ENCODE data around the gene NPR1.
"Not testable (repeated sequence)": the region's sequence is repeated elsewhere in the genome, so short reads cannot be mapped to it uniquely, and the experiment has no call there.

NPR1 gene

DNA sequence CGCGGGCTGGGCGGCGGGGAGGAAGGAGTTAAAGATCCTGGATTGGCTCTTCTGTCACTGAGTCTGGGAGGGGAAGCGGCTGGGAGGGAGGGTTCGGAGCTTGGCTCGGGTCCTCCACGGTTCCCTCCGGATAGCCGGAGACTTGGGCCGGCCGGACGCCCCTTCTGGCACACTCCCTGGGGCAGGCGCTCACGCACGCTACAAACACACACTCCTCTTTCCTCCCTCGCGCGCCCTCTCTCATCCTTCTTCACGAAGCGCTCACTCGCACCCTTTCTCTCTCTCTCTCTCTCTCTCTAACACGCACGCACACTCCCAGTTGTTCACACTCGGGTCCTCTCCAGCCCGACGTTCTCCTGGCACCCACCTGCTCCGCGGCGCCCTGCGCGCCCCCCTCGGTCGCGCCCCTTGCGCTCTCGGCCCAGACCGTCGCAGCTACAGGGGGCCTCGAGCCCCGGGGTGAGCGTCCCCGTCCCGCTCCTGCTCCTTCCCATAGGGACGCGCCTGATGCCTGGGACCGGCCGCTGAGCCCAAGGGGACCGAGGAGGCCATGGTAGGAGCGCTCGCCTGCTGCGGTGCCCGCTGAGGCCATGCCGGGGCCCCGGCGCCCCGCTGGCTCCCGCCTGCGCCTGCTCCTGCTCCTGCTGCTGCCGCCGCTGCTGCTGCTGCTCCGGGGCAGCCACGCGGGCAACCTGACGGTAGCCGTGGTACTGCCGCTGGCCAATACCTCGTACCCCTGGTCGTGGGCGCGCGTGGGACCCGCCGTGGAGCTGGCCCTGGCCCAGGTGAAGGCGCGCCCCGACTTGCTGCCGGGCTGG lies at the start of gene NPR1:
NPR1 (plus strand) TSS at position 170 of the 818 bp plus-strand sequence; CDS start at position 591, 421 bp downstream.
- no peak for DNase-seq

DNA sequence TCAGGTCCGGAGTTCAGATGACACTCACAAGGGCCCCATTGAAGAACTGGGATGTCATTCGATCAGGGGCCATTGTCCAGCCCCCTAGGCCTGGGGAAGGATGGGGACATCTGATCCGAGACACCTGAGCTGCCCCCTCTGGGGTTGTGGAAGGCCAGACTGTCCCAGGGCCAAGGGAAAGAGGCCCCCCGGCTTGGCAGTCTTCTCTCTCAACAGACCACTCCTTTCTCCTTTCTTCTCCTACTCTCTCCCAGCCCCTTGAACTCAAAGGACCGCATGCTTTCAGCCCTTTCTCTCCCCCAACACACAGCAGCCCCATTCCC lies 49.2 kb upstream of the NPR1 start:
- no peak for DNase-seq

DNA sequence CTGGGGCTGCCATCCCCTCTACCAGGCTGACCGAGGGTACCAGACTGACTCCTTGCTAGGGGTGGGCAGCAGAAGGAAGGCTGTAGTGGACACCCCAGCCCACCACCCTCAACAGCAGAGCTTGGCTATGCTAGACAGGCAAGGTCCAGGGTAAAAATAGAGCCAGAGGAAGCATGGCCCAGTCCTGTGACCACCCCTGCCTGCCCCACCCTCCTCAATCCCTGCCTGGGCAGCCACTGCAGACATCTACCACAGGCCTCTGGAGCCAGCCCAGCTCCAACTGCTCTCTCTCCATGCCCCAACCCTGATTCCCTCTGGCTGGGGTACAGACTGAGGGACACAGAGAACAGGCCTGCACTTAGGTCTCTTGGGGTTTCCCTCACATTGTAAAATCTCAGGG lies 48.5 kb upstream of the NPR1 start:
- no peak for DNase-seq

DNA sequence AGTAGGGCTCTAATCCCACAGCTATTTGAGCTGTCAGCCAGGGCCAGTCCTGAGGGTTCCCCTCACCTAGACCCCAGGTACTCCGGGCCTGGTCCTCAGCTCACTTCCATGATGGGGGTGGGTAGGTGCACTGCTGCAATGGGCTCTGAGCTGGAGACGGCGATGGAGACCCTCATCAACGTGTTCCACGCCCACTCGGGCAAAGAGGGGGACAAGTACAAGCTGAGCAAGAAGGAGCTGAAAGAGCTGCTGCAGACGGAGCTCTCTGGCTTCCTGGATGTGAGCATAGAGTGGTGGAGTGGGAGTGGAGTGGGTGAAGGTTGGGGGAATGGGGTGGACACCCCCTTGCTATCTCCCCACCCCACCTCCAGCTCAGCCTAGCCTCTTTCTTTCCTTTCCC lies 48.1 kb upstream of the NPR1 start:
- no peak for DNase-seq

DNA sequence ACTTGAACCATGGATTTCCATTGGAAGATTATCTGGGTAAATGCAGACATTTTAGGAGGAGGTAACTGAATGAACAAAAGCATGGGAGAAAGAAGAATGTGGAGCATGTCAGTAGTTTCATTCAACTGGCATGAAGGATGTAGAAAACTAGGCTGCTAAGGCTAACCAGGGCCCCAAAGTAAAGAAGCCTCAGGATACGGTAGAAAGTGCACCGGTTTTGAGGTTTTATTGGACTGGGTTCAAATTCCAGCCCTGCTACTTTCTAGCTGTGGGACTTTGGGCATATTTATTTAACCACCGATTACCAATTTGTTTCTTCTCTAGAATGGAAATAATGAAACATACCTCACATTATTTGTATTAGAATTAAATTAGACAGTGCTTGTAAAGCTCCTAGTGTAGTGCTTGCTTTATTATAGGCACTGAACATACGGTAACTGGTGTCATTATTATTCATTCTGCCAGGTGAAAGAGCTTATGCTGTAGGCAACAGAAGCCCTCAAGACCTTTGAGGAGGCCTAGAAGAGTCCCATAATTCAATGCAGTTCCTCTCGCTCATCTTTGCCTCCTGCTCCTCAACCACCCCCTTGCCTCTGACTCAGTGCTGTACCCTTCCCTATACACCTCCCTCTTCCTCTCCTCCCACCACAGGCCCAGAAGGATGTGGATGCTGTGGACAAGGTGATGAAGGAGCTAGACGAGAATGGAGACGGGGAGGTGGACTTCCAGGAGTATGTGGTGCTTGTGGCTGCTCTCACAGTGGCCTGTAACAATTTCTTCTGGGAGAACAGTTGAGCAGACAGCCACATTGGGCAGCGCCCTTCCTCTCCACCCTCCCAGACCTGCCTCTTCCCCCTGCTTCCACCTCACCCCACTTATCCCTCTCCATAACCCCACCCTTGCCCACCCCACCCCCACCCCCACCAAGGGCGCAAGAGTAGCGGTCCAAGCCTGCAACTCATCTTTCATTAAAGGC lies 47.2 kb upstream of the NPR1 start:
- no peak for DNase-seq

DNA sequence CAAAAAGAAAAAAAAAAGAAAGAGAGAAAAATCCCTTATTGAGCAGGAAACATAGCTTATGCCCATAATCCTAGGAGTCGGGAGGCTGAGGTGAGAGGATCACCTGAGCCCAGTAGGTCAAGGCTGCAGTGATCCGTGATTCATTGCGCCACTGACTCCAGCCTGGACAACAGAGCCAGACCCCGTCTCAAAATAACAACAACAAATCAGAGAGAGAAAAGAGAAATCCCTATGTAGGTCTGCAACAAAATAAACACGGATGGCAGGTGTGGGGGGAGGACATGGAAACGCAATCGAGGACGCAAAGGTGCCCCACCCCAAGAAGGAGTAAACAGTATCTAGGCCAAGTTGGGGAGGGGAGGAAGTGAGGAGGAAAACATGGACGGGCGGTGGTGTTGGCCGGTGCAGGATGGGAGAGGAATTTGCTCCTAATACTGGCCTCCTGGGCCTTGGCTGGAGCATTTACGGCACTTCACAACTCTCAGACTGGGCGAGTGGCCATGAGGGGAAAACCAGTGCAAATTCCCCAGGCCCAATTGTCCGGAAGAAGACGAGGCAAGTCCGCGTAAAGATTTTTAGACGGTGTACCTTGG lies 45.2 kb upstream of the NPR1 start:
- DNase-seq = no peak

DNA sequence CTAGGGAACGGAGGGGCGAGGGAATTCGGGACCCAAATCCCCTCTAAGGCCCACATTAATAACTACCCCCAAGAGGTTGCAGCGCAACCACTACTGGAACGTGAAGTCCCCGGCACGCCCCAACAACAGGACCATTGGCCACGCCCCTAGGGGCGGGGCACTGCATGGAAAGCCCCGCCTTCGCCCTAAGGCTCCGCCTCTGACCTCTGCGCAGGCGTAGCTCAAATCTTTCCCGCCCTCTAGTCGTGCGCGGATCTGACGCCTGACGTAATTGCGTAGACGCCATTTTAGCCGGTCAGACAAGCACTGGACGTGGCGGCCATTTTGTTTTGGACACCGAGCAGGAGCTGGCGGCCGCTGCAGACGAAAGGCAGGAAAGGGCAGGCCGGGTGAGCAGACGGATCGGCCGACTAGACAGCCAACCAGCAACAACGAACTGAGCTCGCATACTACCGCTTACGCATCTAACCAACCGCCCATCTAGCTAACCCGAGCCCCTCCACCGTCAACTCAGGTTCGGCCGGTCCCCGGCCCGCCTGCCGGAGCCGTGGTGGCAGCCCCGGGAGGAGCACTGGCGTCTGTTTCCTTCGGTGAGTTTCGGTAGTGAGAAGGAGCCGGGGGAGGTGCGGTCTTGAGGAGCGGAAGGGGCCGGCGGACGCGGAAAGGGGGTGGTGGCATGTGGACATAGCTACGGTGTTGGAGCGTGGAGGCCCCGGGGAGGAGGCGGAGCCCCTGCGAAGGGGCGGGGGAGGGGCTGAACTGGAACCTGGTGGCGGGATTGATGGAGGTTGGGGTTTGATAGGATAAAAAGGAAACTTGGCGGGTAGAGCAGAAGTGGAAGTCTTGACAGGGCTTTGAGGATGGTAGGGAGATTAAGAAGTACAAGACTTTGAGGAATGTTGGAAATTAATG lies 44.5 kb upstream of the NPR1 start, which contains the start of gene CHTOP:
CHTOP (plus strand) TSS at position 313 of the 912 bp plus-strand sequence. CDS start 2,523 bp downstream, outside the sequence.
- DNase-seq = peak; percentile 89

DNA sequence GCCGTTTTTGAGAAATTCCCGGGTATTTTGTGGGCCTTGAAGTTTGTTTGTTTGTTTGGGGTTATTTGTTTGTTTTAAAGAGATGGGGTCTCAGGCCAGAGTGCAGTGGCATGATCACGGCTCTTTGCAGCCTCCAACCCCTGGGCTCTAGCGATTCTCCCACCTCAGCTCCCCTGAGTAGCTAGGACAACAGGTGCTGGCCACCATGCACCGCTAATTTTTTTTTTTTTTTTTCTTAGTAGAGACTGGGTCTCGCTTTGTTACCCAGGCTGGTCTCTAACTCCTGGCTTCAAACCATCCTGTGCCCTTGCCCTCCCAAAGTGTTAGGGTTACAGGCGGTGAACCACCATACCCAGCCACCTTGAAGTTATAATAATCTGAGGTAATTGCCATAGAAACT lies 42.6 kb upstream of the NPR1 start:
- no peak for DNase-seq

DNA sequence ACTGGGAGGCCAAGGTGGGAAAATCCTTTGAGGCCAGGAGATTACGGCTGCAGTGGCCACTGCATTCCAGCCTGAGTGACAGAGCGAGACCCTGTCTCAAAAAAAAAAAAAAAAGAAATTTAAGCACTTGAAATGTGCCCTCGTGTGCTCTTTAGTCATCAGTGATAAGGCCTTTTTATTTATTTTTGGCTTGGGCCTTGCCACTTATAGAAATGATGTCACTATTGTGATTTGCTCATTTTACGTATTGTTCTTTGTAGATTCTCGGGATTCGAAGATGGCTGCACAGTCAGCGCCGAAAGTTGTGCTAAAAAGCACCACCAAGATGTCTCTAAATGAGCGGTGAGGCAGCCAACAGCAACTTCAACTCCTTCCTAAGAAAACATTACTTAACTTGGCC lies 42.2 kb upstream of the NPR1 start:
- DNase-seq = no peak

DNA sequence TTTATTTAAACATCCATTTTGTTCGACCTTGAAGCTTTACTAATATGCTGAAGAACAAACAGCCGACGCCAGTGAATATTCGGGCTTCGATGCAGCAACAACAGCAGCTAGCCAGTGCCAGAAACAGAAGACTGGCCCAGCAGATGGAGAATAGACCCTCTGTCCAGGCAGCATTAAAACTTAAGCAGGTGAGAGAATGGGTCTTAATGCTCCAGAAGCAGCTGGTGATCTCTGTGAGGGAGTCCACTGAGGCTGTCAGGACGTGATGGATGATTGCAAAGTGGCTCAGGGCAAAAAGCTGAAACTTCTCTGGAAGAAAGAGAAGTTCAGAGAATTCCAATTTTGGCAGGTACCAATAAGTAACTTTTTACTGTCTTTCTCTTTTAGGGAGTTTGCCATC lies 40.2 kb upstream of the NPR1 start:
- DNase-seq = no peak

DNA sequence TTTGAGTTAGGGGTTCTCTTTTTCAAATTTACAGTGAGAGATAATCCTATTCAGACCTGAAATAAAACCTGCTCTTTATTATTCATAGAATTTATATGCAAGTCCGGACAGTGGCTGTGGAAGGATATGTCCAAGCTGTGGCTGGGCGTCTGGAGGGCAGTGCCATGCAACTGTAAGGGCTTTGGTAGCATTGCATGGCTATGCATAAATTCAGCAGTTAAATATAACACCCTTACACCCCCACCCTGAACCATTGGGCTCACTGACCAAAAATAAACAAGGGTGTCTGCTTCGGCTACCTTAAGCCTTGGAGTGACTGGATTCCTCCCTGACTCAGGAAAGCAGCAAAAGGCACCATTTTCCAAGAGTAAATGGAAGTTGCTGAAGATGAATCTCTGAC lies 39.2 kb upstream of the NPR1 start:
- DNase-seq = no peak

DNA sequence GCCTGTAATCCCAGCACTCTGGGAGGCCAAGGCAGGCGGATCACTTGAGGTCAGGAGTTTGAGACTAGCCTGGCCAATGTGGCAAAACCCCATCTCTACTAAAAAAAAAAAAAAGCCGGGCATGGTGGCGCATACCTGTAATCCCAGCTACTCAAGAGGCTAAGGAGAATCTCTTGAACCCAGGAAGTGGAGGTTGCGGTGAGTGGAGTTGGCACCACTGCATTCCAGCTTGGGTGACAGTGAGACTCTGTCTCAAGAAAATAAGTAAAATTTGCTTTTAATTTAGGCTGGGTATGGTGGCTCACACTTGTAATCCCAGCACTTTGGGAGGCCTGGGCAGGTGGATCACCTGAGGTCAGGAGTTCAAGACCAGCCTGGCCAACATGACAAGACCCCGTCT lies 38.3 kb upstream of the NPR1 start:
- not testable (repeated sequence) for DNase-seq

DNA sequence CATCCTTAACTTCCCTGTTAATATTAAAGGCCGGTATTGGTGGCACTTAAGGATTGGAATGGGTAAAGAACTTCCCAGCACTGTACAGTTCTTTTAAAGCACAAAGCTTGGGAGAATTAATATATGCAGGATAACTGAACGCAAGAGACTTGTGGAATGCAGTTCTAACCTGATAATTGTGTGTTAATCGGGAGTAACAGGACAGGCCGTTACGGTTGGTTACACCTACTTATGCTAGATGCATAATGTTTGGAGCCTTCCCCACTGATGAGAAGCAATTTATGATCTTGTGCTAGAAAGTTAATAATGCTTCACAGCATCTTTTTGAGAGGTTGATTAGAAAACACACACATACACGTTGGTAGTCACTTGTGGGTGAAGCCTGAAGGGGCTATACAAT lies 37.6 kb upstream of the NPR1 start:
- DNase-seq = no peak

DNA sequence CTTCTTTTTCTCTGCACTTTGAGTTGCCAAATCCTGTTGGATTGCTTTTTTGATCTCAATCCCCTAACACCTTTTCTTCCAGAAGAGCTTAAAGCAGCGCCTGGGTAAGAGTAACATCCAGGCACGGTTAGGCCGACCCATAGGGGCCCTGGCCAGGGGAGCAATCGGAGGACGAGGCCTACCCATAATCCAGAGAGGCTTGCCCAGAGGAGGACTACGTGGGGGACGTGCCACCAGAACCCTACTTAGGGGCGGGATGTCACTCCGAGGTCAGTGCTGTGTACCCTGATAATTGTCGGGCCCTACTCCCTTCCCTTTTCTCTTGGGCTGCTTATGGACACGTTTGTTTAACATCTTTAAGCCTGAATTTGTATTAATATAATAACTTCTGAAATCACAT lies 36.3 kb upstream of the NPR1 start:
- DNase-seq = no peak

DNA sequence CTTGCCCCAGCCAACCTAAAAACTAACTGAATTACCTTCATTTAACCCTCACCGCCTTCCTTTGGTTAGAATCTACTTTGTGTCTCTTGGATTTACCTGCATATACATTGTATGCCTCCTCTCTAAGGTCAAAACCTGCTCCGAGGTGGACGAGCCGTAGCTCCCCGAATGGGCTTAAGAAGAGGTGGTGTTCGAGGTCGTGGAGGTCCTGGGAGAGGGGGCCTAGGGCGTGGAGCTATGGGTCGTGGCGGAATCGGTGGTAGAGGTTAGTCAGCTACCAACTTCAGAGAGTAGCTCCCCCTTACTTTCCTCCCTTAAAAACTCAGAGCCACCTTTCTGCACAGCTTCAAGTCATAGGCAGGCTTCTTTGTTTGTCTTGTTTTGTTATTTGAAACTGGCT lies 35.4 kb upstream of the NPR1 start:
- DNase-seq = no peak

DNA sequence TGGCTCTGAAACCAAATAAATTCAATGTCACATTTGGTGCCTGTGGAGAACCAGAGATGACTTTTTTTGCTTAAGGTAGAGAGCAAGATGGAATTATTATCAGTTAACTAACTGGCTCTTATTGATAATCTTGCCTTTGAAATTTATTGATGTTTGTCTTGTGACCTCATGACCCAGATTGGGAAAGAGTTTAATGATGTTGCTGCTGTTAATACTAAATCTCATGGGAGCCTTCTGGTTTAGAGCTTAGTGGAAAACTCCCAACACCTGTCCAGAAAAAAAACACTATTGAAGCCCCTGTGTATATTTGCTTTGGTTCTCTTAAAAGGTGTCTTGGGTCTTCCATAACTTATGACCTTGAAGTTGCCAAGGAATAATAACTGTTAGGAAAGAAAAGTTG lies 34.7 kb upstream of the NPR1 start:
- no peak for DNase-seq

DNA sequence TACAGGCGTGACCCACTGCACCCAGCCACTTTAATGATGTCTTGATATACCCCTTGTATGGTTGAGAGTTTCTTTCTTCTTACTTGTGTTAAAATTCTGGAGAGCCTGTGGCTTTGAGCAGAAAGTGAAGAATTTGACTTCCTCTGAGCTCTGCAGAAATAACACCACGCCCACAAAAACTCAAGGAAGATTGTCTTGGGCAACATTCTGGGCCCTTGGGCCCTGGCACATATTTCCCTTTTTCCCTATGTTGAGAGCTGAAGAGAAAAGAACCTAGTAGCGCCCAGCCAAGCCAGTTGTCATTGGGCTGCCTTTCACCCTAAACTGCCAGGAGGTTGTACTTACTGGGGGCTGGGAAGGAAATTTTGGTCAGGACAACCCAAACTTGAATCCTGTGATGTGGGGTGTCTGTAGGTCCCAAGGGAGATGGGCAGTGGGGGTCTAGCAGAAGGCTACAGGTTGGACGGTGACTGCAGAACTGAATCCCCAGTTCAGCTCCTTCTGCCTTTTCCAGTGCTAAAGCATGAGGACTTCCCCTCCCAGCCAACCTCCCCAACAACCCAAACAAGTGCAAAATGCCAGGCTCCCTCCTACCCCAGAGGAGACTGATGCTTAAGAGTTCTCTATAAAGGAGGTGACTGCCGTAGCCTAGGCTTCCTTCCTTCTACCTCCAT lies 31.7 kb upstream of the NPR1 start:
- DNase-seq = no peak

DNA sequence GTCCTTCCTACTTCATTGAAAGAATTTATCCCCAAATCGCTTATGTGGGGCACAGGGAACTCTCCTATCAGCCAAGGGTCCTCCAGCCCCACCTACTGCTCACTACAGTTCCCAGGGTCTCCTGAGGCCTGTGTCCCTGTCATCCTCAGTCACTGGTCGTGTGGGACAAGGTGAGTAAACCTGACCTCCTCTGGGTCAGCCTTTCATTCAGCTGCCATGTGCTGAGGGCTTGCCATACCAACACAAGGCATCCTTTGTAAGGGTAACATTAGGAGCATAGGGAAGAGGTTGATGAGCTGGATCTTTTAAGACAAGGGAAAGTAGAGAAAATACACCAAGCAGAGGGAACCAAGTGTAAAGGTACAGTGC lies 31.2 kb upstream of the NPR1 start:
- DNase-seq = no peak

DNA sequence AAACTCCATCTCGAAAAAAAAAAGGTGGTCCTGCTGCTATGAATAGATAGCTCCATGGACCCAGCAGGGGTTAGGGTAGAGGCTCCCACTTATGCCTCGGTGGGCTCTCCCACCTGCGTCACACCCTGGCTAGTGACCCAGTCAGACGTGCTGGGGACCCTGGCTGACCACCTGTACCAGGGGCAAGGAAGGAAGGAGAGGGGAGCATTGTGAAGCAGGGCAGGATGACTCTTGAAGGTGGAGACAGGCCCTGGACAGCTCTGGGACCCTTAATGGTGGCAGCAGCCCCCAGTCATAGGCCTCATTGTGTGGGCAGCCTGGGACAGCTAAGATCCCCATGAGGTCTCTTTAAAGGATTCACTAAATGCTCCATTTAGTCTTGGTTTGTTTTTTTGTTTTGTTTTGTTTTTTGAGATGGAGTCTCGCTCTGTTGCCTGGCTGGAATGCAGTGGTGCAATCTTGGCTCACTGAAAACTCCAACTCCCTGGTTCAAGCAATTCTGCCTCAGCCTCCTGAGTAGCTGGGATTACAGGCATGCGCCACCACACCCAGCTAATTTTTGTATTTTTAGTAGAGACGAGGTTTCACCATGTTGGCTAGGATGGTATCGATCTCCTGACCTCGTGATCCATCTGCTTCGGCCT lies 30.4 kb upstream of the NPR1 start:
- DNase-seq = no peak

DNA sequence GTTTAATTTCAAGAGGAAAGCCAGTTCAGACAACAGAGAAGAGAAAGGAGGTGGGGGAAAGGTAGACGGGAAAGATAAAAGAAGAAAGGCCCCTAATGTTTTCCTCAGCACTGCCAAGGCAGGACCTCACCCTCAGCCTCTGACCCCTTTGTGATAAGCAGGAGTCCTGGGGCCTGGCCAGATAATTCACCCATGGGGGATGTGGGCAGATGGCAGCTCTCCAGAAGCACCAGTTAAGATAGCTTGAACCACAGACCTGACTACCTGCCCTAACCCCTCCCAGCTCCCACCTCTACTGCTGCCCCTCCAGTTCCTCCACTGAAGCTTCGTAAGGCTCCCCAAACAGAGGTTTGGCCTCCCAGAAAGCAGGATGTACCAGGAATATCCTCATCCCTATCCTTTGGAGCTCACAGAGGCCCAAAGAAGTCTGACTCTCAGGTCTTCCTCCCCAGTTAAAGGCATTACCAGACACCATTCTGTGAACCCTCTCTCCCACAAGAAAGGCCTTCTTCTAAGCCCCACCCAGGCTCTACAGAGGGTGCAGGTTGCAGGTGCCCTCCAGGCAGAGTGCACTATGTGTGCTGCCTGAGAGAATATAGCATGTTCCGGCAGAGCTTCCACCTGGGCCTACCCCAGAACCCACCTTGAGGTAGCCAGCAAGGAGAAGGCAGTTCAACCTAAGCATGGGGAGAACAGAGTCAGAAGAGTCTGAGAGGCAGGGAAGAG lies 29.2 kb upstream of the NPR1 start:
- DNase-seq = no peak

DNA sequence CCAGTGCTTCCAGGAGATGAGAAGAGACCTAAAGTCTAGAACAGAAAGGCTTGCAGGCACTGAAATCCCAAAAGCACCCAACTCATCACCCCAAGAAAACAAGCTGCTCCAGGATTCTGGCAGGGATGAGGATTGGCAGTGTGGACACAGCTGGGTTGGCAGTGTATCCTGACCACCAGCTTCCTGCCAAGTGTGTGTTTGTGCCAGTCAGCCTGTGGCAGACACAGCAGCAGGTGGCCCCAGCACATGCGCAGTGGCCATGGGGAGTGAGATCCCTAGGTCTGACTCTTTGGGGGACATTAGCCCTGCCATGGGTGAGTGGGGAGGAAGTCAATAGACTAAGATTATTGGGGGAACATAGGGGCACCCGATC lies 28.6 kb upstream of the NPR1 start:
- DNase-seq = no peak

All from GF-D8 (cell line).